HL-60 (cell line): ENCODE data around the gene LRRC17.

Source experiments
- GABPA ChIP-seq: IDR thresholded peaks from 2 replicates; pipeline ENCODE4 v1.6.1; 2012; ENCODE audit warnings: low read depth
- POLR2AphosphoS5 ChIP-seq: IDR thresholded peaks from 2 replicates; pipeline ENCODE4 v1.6.1; 2012; ENCODE audit warnings: low read depth
- SPI1 ChIP-seq: IDR thresholded peaks from 2 replicates; pipeline ENCODE4 v1.6.1; 2012; ENCODE audit warnings: low read depth, mild to moderate bottlenecking, borderline replicate concordance
- TF ChIP-seq, protein P1 (sequence below): IDR thresholded peaks from one replicate; pipeline ENCODE4 v1.5.1; 2011; ENCODE audit warnings: low read length, control low read depth, inconsistent platforms; ENCODE audit not compliant: insufficient read depth
- TF ChIP-seq, protein P2 (sequence below): IDR thresholded peaks from 2 replicates; pipeline ENCODE4 v1.6.1; 2012; ENCODE audit warnings: low read depth; ENCODE audit not compliant: insufficient replicate concordance

DNA sequence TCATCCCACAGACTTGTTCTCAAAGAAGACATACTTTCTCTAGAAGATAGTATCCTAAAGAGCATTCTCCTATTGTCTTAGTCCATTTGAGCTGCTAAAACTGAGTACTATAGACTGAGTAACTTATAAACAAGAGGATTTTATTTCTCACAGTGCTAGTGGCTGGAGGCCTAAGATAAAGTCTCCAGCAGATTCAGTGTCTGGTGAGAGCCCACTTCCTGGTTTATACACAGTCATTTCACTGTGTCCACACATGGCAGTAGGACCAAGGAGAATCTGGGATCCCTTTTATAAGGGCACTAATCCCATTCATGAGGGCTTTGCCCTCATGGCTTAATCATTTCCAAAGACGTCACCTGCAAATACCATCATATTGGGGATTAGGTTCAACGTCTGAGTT, 68.7 kb downstream of the LRRC17 start:
- TF ChIP-seq, protein P1, sequence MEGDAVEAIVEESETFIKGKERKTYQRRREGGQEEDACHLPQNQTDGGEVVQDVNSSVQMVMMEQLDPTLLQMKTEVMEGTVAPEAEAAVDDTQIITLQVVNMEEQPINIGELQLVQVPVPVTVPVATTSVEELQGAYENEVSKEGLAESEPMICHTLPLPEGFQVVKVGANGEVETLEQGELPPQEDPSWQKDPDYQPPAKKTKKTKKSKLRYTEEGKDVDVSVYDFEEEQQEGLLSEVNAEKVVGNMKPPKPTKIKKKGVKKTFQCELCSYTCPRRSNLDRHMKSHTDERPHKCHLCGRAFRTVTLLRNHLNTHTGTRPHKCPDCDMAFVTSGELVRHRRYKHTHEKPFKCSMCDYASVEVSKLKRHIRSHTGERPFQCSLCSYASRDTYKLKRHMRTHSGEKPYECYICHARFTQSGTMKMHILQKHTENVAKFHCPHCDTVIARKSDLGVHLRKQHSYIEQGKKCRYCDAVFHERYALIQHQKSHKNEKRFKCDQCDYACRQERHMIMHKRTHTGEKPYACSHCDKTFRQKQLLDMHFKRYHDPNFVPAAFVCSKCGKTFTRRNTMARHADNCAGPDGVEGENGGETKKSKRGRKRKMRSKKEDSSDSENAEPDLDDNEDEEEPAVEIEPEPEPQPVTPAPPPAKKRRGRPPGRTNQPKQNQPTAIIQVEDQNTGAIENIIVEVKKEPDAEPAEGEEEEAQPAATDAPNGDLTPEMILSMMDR: no peak
- TF ChIP-seq, protein P2, sequence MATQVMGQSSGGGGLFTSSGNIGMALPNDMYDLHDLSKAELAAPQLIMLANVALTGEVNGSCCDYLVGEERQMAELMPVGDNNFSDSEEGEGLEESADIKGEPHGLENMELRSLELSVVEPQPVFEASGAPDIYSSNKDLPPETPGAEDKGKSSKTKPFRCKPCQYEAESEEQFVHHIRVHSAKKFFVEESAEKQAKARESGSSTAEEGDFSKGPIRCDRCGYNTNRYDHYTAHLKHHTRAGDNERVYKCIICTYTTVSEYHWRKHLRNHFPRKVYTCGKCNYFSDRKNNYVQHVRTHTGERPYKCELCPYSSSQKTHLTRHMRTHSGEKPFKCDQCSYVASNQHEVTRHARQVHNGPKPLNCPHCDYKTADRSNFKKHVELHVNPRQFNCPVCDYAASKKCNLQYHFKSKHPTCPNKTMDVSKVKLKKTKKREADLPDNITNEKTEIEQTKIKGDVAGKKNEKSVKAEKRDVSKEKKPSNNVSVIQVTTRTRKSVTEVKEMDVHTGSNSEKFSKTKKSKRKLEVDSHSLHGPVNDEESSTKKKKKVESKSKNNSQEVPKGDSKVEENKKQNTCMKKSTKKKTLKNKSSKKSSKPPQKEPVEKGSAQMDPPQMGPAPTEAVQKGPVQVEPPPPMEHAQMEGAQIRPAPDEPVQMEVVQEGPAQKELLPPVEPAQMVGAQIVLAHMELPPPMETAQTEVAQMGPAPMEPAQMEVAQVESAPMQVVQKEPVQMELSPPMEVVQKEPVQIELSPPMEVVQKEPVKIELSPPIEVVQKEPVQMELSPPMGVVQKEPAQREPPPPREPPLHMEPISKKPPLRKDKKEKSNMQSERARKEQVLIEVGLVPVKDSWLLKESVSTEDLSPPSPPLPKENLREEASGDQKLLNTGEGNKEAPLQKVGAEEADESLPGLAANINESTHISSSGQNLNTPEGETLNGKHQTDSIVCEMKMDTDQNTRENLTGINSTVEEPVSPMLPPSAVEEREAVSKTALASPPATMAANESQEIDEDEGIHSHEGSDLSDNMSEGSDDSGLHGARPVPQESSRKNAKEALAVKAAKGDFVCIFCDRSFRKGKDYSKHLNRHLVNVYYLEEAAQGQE: no peak
- TF ChIP-seq POLR2AphosphoS5 (no peak), GABPA (no peak), SPI1 (no peak)
